Peyer's patch (tissue), 4 donors: ENCODE measurements around the gene RNASE3.
"Not testable (repeated sequence)": the region's sequence is repeated elsewhere in the genome, so short reads cannot be mapped to it uniquely, and the experiment has no call there.

Source experiments
- POLR2A ChIP-seq, 2 donors: fragments of 450-650 bp; IDR thresholded peaks; one replicate each; pipeline ENCODE4 v1.5.1; 2017; ENCODE audit warnings: antibody characterized with exemption in 2 of 2, mild to moderate bottlenecking in 2 of 2, moderate library complexity in 2 of 2
- TF ChIP-seq, protein P1 (sequence below), 6 experiments: fragments of 450-650 bp in 4 of 6; fragments of 200-600 bp in 2 of 6; sonication (generic) in 1 of 6; IDR thresholded peaks; one replicate each; pipeline ENCODE4 v1.5.1; 2017 to 2019; ENCODE audit warnings: antibody characterized with exemption in 6 of 6, mild to moderate bottlenecking in 3 of 6, moderate library complexity in 1 of 6

DNA sequence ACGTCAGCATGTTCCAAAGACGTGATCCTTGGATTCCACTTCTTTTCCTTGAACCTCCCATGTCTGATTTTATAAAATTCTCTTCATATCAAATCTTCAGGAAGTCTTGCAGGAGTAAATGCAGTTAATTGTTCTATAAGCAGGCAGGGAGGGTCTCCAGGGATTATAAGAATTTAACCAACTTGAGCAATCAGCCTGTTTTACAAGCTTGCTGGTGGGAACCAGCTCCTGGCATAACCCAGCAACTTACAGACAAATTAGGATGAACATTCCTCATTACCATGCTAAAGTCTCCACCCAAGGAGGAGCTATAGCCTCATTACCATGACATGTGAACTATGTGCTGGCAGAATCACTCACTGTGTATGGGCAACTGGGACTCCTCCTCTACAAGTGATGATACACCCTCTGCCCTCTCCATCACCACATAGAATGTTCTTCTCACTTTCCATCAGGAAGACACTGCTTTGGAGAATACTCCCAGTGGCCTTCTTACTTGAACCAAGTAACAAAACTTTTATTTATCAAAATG, 32.6 kb downstream of the RNASE3 start:
- TF ChIP-seq, protein P1, sequence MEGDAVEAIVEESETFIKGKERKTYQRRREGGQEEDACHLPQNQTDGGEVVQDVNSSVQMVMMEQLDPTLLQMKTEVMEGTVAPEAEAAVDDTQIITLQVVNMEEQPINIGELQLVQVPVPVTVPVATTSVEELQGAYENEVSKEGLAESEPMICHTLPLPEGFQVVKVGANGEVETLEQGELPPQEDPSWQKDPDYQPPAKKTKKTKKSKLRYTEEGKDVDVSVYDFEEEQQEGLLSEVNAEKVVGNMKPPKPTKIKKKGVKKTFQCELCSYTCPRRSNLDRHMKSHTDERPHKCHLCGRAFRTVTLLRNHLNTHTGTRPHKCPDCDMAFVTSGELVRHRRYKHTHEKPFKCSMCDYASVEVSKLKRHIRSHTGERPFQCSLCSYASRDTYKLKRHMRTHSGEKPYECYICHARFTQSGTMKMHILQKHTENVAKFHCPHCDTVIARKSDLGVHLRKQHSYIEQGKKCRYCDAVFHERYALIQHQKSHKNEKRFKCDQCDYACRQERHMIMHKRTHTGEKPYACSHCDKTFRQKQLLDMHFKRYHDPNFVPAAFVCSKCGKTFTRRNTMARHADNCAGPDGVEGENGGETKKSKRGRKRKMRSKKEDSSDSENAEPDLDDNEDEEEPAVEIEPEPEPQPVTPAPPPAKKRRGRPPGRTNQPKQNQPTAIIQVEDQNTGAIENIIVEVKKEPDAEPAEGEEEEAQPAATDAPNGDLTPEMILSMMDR (IDR thresholded peaks at IDR 0.05) = not testable (repeated sequence)
- TF ChIP-seq POLR2A (IDR thresholded peaks at IDR 0.05) = not testable (repeated sequence)
